HepG2 (cell line): ENCODE data around the gene CDK5RAP1. TPM values are rescaled to one million over a fixed set of nuclear protein-coding genes. Genes with fewer than 3 reads are reported as not detected.

Experiments used
- FOXJ3 ChIP-seq: sonication (generic); formaldehyde crosslinking; IDR thresholded peaks from 2 replicates; pipeline ENCODE4 v1.4.0; 2020; ENCODE audit warnings: missing genetic modification reagents, mild to moderate bottlenecking, borderline replicate concordance
- GTF2F1 ChIP-seq: fragments of 150-350 bp; IDR thresholded peaks from 2 replicates; pipeline ENCODE4 v1.6.1; 2014; ENCODE audit warnings: low read length
- HMG20A ChIP-seq: IDR thresholded peaks from 2 replicates; pipeline ENCODE4 v1.6.1; 2016; ENCODE audit warnings: borderline replicate concordance
- IRF2 ChIP-seq: IDR thresholded peaks from 2 replicates; pipeline ENCODE4 v1.6.1; 2018; ENCODE audit warnings: missing genetic modification reagents, missing compliant biosample characterization
- KLF13 ChIP-seq: sonication (generic); formaldehyde crosslinking; IDR thresholded peaks from 2 replicates; pipeline ENCODE4 v1.4.0; 2020; ENCODE audit warnings: mild to moderate bottlenecking, missing genetic modification reagents
- NFE2 ChIP-seq: sonication (generic); formaldehyde crosslinking; IDR thresholded peaks from 2 replicates; pipeline ENCODE4 v1.4.0; 2020; ENCODE audit warnings: missing genetic modification reagents
- PCBP1 ChIP-seq: fragments of 200-400 bp; formaldehyde crosslinking; IDR thresholded peaks from 2 replicates; pipeline ENCODE4 v1.6.1; 2017; ENCODE audit warnings: mild to moderate bottlenecking, low read depth, low read length, borderline replicate concordance
- PHB2 ChIP-seq: fragments of 450-650 bp; IDR thresholded peaks from 2 replicates; pipeline ENCODE4 v1.6.1; 2018; ENCODE audit not compliant: partially characterized antibody
- SIX4 ChIP-seq: sonication (generic); formaldehyde crosslinking; IDR thresholded peaks from 2 replicates; pipeline ENCODE4 v1.4.0; 2020; ENCODE audit warnings: missing genetic modification reagents
- SP5 ChIP-seq: IDR thresholded peaks from 2 replicates; pipeline ENCODE4 v1.6.1; 2016; ENCODE audit warnings: low read depth, borderline replicate concordance
- SSRP1 ChIP-seq: IDR thresholded peaks from 2 replicates; pipeline ENCODE4 v1.6.1; 2016; ENCODE audit warnings: control low read depth
- ZFP62 ChIP-seq: sonication (generic); formaldehyde crosslinking; IDR thresholded peaks from 2 replicates; pipeline ENCODE4 v1.4.0; 2020; ENCODE audit warnings: missing genetic modification reagents
- ZNF354B ChIP-seq: sonication (generic); formaldehyde crosslinking; IDR thresholded peaks from 2 replicates; pipeline ENCODE4 v1.8.0; 2022; ENCODE audit warnings: mild to moderate bottlenecking, missing genetic modification reagents
- ZNF382 ChIP-seq: sonication (generic); formaldehyde crosslinking; IDR thresholded peaks from 2 replicates; pipeline ENCODE4 v1.5.0; 2020; ENCODE audit warnings: missing genetic modification reagents, mild to moderate bottlenecking, borderline replicate concordance
- ZNF431 ChIP-seq: sonication (generic); formaldehyde crosslinking; IDR thresholded peaks from 2 replicates; pipeline ENCODE4 v1.9.0; 2022; ENCODE audit warnings: missing genetic modification reagents, low read depth, mild to moderate bottlenecking, borderline replicate concordance
- ZNF496 ChIP-seq: sonication (generic); formaldehyde crosslinking; IDR thresholded peaks from 2 replicates; pipeline ENCODE4 v1.8.1; 2023; ENCODE audit warnings: mild to moderate bottlenecking, moderate library complexity, missing genetic modification reagents; ENCODE audit not compliant: insufficient replicate concordance
- ZNF564 ChIP-seq: sonication (generic); formaldehyde crosslinking; IDR thresholded peaks from 2 replicates; pipeline ENCODE4 v1.8.1; 2023; ENCODE audit warnings: mild to moderate bottlenecking, missing genetic modification reagents
- ZNF776 ChIP-seq: sonication (generic); formaldehyde crosslinking; IDR thresholded peaks from 2 replicates; pipeline ENCODE4 v1.4.0; 2020; ENCODE audit warnings: mild to moderate bottlenecking, missing genetic modification reagents
- polyA plus RNA-seq, 8 experiments: library from polyadenylated mRNA; depleted of rRNA in 3 of 8; stranded (reverse) in 7 of 8; unstranded in 1 of 8; fragments of >200 nt; fragmentation: Illumina TruSeq in 4 of 8; extraction: Trizol in 4 of 8; gene quantifications; 2 replicates each; pipeline versions ENCODE4 v1.2.1 to v1.2.3, GENCODE V29; 2011 to 2016; ENCODE audit warnings: low read depth in 4 of 8, missing spikeins in 1 of 8, mixed read lengths in 1 of 8; ENCODE audit not compliant: insufficient read depth in 1 of 8
- total RNA-seq, 5 experiments: library from RNA; depleted of rRNA; stranded (reverse); fragments of >200 nt; fragmentation: Illumina TruSeq; extraction: Trizol; gene quantifications; 2 replicates each; pipeline ENCODE4 v1.2.3, GENCODE V29; 2016; ENCODE audit warnings: low read depth in 1 of 5
- TF ChIP-seq, protein P1 (sequence below): sonication (generic); formaldehyde crosslinking; IDR thresholded peaks from 2 replicates; pipeline ENCODE4 v1.8.0; 2022; ENCODE audit warnings: mild to moderate bottlenecking, missing genetic modification reagents
- TF ChIP-seq, protein P2 (sequence below): sonication (generic); formaldehyde crosslinking; IDR thresholded peaks from 2 replicates; pipeline ENCODE4 v1.4.0; 2020; ENCODE audit warnings: missing genetic modification reagents, mild to moderate bottlenecking, borderline replicate concordance
- TF ChIP-seq, protein P3 (sequence below): sonication (generic); formaldehyde crosslinking; IDR thresholded peaks from 2 replicates; pipeline ENCODE4 v1.4.0; 2020; ENCODE audit warnings: mild to moderate bottlenecking, missing genetic modification reagents
- TF ChIP-seq, protein P4 (sequence below): sonication (generic); formaldehyde crosslinking; IDR thresholded peaks from 2 replicates; pipeline ENCODE4 v1.5.0; 2020; ENCODE audit warnings: missing genetic modification reagents

Gene CDK5RAP1
- total and polyA plus RNA-seq, 2 of the 13 experiments (the other 11 are each of a cell fraction or from before 2014, with no cell fraction given) = 53.6 to 98.2 TPM

DNA sequence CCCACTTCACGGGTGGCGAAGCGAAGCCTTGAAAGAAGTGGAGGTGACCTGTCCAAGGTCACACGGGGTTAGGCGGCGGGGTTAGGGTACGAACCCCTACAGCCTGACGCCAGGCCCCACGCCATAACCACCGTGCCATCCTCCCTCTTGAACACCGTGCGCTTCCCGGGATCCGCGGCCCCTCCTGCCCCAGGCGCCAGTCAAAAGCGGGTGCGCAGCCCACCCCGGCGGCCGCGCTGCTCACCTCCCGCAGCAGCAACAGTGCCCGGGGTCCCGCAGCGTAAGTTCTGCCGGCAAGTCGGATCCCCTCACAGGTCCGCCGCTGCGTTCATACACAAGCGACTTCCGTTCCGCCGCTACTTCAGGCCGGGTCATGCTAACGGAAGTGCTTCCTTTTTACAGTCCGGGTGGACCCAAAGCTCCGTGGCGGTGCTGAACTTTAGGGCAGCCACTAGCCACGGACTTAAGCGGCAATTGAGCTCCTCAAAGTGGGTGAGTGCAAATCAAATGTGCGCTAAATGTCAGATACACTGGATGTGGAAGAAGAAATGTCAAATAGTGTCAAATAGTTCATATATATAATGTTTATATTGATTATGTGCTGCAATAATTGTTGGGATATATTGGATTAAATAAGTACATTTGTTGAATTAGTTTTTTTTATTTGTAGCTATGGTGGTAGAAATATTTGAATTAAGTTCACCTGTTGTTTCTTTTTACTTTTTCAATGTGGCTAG lies at the start of gene CDK5RAP1 (continued):
- TF ChIP-seq, protein P1, sequence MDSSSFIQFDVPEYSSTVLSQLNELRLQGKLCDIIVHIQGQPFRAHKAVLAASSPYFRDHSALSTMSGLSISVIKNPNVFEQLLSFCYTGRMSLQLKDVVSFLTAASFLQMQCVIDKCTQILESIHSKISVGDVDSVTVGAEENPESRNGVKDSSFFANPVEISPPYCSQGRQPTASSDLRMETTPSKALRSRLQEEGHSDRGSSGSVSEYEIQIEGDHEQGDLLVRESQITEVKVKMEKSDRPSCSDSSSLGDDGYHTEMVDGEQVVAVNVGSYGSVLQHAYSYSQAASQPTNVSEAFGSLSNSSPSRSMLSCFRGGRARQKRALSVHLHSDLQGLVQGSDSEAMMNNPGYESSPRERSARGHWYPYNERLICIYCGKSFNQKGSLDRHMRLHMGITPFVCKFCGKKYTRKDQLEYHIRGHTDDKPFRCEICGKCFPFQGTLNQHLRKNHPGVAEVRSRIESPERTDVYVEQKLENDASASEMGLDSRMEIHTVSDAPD (CRISPR knock-in tag) = peak; percentile 95
- peak; percentile 71; the same call in 1 of the 2 replicates for TF ChIP-seq PCBP1
- TF ChIP-seq SSRP1 (CRISPR knock-in tag) = peak; percentile 100
- TF ChIP-seq ZNF496 = no peak
- 0 out of 2 replicates have a peak, but pooled peaks have one; percentile 38 for TF ChIP-seq ZFP62 (CRISPR knock-in tag)
- no peak for TF ChIP-seq PHB2
- TF ChIP-seq KLF13 (CRISPR knock-in tag) = peak; percentile 96; the same call in 1 of the 2 replicates
- TF ChIP-seq SIX4 = peak; percentile 88
- TF ChIP-seq ZNF354B (CRISPR knock-in tag) = peak; percentile 99
- TF ChIP-seq SP5 (CRISPR knock-in tag) = peak; percentile 74; the same call in 1 of the 2 replicates
- no peak for TF ChIP-seq NFE2 (CRISPR knock-in tag)
- peak; percentile 98 for TF ChIP-seq ZNF431 (CRISPR knock-in tag)
- peak; percentile 80 for TF ChIP-seq FOXJ3 (CRISPR knock-in tag)
- TF ChIP-seq, protein P2, sequence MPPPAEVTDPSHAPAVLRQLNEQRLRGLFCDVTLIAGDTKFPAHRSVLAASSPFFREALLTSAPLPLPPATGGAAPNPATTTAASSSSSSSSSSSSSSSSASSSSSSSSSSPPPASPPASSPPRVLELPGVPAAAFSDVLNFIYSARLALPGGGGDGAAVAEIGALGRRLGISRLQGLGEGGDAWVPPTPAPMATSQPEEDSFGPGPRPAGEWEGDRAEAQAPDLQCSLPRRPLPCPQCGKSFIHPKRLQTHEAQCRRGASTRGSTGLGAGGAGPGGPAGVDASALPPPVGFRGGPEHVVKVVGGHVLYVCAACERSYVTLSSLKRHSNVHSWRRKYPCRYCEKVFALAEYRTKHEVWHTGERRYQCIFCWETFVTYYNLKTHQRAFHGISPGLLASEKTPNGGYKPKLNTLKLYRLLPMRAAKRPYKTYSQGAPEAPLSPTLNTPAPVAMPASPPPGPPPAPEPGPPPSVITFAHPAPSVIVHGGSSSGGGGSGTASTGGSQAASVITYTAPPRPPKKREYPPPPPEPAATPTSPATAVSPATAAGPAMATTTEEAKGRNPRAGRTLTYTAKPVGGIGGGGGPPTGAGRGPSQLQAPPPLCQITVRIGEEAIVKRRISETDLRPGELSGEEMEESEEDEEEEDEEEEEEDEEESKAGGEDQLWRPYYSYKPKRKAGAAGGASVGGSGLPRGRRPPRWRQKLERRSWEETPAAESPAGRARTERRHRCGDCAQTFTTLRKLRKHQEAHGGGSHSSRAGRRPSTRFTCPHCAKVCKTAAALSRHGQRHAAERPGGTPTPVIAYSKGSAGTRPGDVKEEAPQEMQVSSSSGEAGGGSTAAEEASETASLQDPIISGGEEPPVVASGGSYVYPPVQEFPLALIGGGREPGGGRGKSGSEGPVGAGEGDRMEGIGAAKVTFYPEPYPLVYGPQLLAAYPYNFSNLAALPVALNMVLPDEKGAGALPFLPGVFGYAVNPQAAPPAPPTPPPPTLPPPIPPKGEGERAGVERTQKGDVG = peak; percentile 95
- no peak for TF ChIP-seq ZNF382
- TF ChIP-seq, protein P3, sequence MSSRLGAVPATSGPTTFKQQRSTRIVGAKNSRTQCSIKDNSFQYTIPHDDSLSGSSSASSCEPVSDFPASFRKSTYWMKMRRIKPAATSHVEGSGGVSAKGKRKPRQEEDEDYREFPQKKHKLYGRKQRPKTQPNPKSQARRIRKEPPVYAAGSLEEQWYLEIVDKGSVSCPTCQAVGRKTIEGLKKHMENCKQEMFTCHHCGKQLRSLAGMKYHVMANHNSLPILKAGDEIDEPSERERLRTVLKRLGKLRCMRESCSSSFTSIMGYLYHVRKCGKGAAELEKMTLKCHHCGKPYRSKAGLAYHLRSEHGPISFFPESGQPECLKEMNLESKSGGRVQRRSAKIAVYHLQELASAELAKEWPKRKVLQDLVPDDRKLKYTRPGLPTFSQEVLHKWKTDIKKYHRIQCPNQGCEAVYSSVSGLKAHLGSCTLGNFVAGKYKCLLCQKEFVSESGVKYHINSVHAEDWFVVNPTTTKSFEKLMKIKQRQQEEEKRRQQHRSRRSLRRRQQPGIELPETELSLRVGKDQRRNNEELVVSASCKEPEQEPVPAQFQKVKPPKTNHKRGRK (CRISPR knock-in tag) = peak; percentile 92
- peak; percentile 77; the same call in 1 of the 2 replicates for TF ChIP-seq GTF2F1
- peak; percentile 100 for TF ChIP-seq IRF2 (CRISPR knock-in tag)
- TF ChIP-seq ZNF776 = peak; percentile 58; the same call in 1 of the 2 replicates
- peak; percentile 94 for TF ChIP-seq ZNF564 (CRISPR knock-in tag)
- TF ChIP-seq, protein P4, sequence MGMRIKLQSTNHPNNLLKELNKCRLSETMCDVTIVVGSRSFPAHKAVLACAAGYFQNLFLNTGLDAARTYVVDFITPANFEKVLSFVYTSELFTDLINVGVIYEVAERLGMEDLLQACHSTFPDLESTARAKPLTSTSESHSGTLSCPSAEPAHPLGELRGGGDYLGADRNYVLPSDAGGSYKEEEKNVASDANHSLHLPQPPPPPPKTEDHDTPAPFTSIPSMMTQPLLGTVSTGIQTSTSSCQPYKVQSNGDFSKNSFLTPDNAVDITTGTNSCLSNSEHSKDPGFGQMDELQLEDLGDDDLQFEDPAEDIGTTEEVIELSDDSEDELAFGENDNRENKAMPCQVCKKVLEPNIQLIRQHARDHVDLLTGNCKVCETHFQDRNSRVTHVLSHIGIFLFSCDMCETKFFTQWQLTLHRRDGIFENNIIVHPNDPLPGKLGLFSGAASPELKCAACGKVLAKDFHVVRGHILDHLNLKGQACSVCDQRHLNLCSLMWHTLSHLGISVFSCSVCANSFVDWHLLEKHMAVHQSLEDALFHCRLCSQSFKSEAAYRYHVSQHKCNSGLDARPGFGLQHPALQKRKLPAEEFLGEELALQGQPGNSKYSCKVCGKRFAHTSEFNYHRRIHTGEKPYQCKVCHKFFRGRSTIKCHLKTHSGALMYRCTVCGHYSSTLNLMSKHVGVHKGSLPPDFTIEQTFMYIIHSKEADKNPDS (CRISPR knock-in tag) = 0 out of 2 replicates have a peak, but pooled peaks have one; percentile 50
- peak; percentile 80 for TF ChIP-seq HMG20A
